Hematopoietic multipotent progenitor cell treated with erythropoietin and hydrocortisone succinate and interleukin-3 and kit ligand, for 17 days (in vitro differentiated cells): ENCODE data around the gene NOP16.
"Not testable (repeated sequence)": the region's sequence is repeated elsewhere in the genome, so short reads cannot be mapped to it uniquely, and the experiment has no call there.

Experiments
- DNase-seq: peaks from one replicate; pipeline ENCODE4 v3.0.0-alpha.2; 2015; ENCODE audit warnings: low spot score

NOP16 gene

DNA sequence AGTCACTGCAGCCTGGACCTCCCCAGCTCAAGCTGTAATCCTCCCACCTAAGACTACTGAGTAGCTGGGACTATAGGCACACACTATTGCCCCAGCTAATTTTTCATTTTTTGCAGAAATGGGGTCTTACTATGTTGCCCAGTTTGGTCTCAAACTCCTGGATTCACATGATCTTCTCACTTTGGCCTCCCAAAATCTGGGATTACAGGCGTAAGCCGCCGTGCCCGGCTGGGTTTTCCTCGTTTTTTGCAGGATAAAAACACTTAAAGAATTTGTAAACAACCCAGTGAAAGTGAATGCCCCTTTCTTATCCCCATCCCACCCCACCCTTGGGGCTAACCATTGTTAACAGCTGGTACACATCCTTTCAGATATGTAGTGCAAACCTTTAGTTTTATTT lies 20.2 kb upstream of the NOP16 start:
- no peak for DNase-seq

DNA sequence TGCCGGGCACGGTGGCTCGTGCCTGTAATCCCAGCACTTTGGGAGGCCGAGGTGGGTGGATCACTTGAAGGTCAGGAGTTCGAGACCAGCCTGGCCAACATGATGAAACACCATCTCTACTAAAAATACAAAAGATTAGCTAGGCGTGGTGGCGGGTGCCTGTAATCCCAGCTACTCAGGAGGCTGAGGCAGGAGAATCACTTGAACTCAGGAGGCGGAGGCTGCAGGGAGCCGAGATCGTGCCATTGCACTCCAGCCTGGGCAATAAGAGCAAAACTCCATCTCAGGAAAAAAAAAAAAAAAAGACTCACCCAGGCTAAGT lies 19.8 kb upstream of the NOP16 start:
- not testable (repeated sequence) for DNase-seq

DNA sequence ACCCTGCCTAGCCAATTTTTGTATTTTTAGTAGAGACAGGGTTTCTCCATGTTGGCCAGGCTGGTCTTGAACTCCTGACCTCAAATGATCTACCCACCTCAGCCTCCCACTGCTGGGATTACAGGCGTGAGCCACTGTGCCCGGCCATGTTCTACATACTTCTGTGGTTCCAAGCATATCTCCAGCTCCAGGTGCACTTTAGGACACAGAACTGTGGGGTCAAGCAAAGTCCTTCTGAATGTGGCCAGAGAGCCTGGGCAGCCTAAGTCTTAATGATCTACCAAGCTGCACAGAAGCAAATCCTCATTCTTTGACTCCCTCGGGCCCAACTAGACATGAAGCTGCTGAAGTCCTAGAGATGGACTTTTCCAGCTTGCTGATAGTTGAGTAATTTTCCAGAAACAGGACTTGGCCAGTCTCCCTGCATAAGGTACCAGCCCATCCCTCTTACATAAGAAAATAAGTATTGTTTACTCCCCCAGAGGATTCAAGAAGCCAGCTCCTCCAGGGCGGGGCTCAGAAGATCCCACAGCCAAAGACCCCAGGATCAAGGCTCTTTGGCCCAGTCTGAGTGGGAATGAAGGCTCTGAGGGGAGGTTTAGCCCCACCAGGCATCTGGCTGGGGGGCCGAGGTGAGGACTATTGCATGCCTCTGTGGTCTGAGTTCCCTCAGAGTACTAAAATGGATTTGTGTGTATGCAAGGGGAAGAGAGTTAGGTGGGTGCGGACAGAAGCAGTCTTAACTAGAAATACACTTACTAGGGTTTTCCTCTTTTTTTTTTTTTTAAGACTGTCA lies 19.3 kb upstream of the NOP16 start:
- no peak for DNase-seq

DNA sequence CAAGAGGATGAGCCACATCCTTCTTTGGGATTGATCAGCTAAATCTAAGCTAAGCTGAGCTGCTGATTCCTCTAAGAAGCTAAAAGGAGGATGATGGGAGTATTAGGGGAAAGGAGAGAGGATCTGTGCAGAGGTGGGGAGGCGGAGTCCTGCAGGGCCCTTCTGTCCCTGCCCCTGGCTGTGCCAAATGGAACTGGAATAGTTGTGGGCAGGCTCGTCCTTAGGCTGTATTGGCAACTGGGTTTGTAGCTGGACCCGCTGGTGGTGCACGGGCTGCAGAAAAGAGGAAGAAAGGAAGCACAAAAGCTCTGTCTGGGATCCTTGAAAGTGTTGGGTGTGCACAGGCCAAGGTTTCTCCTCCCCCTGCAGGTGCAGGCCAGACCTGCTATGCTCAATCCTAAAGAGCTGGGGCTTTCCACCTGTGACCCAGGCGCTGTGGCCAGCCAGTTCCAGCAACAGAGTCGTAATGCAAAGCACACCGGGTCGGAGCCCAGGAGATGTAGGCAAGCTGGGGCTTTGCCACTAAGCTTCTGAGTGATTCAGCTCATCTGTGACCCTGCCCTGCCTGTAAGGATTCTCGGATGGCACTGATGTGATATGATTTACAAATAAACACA lies 18.1 kb upstream of the NOP16 start:
- DNase-seq, result no peak

DNA sequence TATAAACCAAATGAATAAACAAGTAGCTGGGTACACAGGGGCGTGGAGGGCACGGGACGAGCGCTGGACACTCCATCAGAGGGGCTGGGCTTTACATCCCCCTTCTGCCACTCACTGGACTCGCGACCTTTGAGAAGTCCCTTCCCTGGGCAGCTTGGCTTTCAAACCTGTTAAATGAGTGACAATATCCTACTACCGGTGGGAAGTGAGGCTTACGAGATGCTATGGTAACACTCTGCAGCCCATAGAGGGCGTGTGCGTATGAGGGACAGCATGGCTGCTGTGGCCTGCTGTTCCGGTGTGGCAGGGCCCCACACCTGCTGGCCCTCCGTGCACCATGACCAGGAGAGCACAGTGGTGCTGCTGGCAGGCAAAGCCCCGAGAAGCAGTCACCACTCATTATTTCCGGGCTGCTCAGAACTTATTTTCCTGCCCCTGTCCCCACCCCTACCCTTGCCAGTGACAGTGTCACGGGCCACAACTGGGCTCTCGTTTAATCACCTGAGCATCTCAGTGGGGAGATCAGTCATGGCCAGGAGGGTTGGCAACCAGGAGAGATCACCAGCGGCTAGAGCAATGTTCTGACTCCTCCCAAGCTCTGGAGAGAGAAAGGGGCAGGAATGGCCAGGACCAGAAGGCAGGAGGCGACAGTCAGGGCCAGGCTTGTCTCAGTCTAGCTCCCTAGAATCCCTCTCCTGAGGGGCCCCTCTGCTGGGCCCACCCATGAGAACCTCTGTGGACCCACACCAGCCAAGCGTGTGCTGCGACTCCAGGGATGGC lies 17.4 kb upstream of the NOP16 start:
- no peak for DNase-seq

DNA sequence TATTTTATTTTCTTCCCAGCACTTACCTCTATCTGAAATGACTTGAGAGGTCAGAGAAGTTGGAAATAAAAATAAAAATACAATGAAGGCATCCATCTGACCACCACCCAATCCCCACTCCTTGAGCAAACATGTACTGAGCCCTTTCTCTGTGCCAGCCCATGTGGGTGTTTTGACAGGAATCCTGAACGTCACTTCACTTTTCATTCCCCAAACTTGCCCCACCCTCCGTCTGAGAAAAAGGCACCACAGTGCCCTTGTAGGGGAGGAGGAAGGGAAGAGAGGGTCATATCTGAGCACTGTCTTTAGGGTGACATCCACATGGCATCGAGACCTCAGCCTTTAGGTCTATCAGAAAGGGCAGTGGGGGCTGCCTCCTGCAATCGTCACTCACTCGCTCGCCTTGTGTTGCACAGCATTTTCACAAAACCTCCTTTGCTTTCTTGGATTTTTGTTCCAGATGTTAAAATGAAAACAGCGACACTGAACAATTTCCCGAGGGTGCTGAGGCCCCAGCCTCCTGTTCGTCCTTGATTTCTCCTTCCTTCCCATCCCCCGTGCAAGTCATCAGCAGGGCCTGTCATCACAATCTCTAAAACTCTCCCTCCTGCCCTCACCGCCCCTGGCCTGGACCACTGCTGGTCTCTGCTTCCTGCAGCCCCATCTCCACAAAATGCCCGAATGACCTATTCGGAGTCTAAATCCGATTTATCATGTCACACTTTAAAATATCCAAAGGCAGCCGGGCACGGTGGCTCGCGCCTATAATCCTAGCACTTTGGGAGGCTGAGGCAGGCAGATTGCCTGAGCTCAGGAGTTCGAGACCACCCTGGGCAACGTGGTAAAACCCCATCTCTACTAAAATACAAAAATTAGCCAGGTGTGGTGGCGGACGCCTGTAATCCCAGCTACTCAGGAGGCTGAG lies 13.1 kb upstream of the NOP16 start:
- DNase-seq, result no peak

DNA sequence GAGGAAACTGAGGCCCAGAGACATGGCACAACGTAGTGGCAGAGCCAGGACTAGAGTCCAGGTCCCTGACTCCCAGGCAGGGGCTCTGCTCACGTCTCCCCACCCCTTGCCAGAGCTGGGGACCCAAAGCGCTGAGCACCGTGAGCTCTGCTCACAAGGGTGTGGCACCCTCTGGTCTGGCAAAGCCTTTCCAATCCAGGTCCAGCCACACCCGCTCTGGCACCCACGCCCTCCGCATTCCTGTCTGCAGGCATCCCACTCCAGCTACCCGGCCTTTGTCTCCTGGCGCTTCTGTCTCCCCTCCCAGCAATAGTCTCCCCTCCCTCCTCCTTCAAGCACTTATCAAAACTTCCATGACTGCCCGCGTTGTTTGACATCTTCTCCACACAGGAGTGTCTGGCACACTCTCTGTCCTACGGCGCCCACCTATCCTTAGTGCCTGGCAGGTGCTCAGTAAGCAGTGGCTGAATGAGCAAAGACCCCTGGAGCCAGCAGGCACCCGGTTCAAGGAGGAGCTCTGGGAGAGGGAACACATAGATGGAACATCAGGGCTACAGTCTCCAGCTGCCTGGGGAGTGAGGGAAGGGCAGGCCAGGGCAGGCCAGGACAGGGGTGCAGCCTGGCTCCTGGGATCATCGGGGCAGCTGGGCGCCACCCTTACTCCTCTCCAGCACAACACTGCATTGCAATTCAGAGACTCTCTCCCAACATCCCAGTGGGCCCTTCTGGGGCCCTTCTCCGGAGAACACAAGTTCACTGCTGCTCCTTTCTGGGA lies 12.2 kb upstream of the NOP16 start:
- DNase-seq, result no peak

DNA sequence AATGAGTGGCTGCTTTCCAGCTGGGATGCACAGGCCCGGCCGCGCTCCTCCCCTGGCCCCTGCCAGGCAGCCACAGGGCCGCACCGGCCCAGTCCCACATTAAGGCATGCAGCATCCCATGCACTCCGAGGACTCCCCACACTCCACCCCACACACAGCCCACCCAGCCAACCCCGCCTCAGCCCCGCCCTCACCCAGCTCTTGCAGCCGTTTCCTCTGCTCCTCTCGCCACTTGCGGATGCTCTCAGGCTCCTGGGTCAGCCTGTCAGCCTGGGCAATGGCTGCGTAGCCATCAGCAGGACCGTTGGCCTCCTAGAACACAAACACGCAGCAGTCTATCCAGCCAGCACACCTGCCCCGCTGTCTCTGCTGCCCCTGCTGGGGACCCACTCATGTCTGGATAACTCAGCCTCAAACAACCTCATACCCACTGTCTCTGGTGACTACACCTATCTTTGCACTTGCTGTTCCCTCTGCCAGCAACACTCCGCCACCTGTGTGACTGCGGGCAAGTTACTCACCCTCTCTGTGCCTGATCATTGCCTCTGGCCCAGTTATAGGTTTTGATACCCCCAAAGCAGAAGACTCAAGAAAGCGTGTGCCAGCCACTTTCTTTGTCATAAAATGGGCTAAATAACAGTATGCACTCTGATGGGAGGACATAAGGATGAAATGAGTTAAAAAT lies 9.5 kb upstream of the NOP16 start:
- no peak for DNase-seq

DNA sequence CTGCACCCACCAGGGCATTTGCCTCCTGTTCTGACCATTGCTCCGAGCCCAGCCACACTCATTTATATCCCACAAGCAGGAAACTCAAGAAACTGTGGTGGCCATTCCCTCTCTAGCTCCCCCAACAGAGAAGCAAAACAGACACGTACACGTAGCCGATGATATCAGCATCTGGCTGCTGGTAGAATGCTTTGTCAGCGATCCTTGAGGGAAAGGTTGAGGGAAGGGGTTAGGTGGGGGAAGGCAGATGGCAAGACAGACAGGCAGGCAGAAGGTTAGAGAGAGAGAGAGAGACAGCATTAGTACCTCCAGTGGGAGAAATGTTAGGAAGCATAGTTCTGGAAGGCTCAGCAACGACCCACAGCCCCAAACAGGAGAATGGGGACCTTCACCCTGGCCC lies 7.9 kb upstream of the NOP16 start:
- no peak for DNase-seq

DNA sequence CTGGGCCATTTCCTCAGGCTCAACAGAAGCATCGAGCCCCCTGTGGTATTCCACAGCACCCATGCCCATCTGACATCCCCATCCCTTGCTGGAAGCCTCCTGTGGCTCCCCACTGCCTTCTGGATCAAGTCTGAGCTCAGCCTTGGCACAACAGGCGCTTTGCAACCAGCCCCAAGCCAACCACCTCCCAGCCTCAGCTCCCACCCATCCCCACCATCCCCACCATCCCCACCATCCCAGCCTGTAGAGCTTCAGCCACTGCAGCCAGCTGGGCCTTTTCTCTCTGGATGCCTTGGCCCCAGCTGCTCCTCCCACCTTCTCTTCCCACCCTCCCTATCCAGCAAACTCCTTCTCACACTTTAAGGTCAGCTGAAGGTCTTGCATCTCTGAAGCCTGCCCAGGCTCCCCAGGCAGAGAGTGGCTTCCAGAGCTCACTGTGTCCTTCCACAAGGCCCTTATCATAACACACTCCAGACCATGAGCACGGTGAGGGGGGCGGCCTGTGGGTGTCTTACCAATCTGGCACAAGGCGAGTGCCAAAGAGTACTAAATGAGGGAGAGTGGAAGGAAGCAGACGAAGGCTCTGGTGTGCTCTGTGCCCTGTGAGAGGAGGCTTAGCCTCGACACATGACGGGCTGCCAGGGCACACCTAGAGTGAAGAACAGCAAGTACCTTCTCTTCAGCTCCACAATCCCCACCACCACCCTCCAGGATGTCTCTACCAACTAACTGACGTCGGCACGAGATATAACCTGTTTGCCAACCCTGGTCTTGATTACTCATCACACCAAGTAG lies 6.7 kb upstream of the NOP16 start:
- DNase-seq, result no peak

DNA sequence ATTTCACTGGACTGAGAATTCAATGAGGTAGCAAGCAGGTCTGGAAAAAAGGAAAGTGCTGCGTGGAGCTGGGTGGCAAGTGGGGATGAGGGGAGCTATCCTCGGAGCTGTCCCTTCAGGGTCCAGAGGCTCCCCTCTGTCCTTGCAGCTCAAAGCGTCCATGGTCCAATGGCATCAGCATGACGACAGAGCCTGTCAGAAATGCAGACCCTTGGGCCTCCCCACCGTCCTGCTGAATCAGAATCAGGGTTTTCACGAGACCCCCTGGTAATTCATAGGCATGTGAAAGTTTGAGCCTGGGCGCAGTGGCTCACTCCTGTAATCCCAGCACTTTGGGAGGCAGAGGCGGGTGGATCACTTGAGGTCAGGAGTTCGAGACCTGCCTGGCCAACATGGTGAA lies 5.7 kb upstream of the NOP16 start:
- no peak for DNase-seq

DNA sequence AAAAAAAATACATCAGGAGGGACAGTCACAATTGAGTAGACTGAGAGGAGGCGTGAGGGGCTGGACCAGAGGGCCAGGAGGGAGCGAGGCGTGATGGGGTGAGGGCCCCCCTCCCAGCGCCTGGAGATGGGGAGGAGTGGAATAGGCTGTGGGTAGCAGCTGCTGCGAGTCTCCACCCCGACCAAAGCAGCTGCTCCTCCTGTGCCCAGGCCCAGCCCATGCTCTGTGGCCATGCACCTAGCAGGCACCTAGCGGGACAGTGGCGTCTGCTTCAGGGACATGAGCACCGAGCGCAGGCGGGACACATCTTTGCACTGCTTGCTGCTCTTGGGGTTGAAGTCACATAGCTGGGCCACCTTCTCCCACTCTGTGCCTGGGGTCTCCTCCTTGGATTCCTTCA lies 4.1 kb upstream of the NOP16 start:
- DNase-seq, result no peak

DNA sequence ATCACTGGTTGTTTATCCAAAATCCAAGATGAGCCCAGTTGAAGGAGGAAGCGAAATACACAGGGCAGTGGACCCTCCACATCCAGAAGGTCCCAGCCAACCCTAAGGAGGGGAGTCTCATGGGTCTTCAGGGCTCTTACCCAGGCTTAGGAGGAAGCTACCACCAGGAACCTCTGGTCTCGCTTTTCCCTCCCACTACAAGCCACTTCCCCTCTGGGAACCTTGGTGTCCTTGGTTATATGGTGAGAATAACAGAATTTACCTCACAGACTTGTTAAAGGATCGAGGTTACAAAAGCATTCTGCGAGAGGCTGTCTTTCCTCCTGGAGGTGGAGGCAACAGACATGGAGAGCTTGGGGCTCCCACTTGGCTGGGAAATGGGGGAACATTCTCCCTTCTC lies 3.6 kb upstream of the NOP16 start:
- DNase-seq, result no peak

DNA sequence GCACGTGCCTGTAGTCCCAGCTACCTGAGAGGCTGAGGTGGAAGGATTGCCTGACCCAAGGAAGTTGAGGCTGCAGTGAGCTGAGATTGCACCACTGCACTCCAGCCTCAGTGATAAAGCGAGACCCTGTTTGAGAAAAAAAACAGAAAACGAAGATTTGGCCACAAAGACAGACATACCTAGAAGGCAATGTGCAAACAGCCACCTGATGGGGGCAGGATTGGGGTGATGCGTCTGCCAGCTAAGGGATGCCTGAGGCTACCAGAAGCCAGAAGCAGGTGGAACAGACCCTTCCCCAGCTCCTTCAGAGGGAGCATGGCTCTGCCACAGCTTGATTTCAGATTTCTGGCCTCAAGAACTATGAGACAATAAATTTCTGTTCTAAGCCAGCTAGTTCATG lies 3.1 kb upstream of the NOP16 start:
- DNase-seq, result no peak

DNA sequence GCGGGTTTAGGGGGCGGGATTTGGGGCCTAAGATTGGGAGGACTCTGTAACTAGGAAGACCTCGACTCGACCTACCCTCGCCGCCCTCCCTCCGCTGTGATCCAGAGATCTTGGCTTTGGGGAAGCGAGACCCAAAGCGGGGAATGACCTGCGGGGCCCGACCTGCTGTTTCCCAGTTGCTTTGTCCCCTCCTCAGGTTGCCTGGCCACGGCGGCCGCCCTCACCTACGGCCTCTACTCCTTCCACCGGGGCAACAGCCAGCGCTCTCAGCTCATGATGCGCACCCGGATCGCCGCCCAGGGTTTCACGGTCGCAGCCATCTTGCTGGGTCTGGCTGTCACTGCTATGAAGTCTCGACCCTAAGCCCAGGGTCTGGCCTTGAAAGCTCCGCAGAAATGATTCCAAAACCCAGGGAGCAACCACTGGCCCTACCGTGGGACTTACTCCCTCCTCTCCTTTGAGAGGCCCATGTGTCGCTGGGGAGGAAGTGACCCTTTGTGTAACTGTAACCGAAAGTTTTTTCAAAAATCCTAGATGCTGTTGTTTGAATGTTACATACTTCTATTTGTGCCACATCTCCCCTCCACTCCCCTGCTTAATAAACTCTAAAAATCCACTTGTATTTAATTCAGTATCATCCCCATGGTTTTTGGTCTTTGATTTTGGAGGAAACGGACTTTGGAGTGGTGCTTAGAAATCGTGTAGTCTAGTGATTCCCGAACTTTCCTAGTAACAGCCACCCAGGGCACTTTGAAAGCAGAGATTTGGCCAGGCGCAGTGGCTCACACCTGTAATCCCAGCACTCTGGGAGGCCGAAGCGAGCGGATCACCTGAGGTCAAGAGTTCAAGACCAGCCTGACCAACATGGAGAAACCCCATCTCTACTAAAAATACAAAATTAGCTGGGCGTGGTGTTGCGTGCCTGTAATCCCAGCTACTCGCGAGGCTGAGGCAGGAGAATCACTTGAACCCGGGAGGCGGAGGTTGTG lies 1.0 kb upstream of the NOP16 start:
- no peak for DNase-seq

DNA sequence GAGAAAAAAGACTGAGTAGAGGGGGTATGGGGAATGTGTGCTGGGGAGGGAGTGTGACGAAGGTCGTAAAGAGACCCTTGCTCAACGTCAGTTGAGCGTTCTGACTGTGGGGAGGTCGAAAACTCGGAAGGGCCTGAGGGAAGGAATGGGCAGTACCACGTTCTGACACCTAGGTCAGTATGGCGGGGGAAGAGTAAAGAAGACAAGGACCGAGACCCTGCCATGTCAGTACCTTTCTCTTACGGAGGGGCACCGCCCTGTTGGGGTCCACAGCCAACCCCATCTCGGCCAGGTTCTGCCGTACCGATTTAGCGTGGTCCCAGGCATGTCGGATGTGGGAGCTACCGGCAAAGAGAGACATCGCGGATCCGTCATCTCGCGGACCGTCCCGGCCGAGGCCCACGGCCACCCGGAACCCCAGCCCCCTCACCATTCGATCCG lies 375 bp downstream of the NOP16 start:
- DNase-seq, result no peak

DNA sequence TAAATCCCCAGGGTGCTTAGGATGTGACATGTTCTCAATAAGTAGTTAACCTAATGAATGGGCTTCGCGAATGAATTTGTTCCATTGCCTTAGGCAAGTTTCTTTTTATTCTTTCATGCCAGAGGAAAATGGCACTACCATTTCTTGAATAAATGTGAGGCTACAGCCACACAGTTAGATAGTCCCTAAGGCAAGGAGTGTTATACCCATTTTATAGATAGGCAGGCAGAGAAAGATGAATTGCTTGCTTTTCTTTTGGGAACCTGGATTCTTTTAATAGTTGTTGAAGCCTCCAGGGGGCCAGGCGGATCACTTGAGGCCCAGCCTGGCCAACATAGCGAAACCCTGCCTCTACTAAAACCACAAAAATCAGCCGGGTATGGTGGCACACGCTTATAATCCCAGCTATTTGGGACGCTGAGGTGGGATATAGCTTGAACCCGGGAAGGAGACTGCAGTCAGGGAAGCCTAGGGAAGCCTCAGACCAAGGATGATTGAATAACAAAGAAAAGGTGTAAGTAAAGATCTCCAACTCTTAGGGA lies 943 bp downstream of the NOP16 start:
- DNase-seq, result peak; percentile 13

DNA sequence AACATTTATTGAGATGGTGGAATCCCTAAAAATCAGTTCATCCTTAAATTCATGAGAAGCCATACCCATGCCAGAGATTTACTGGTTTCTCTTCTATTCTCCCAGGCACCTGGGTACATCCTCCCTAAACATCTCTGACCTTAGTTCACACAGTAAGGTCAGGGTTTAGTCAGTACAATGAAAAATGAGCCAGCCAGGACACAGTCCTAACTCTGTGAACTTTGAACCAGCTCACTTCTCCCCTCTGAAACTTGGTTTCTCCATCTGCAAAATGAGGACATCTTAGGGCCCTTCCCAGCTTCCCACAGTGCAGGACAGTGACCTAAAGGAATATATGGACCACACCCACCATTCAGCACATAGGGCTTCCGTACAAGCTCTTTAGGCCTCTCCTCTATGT lies 1.9 kb downstream of the NOP16 start:
- DNase-seq, result no peak
